ENCODE data around the gene ATP8B4.
"Not testable (repeated sequence)": the region's sequence is repeated elsewhere in the genome, so short reads cannot be mapped to it uniquely, and the experiment has no call there.

The ATP8B4 gene, protein sequence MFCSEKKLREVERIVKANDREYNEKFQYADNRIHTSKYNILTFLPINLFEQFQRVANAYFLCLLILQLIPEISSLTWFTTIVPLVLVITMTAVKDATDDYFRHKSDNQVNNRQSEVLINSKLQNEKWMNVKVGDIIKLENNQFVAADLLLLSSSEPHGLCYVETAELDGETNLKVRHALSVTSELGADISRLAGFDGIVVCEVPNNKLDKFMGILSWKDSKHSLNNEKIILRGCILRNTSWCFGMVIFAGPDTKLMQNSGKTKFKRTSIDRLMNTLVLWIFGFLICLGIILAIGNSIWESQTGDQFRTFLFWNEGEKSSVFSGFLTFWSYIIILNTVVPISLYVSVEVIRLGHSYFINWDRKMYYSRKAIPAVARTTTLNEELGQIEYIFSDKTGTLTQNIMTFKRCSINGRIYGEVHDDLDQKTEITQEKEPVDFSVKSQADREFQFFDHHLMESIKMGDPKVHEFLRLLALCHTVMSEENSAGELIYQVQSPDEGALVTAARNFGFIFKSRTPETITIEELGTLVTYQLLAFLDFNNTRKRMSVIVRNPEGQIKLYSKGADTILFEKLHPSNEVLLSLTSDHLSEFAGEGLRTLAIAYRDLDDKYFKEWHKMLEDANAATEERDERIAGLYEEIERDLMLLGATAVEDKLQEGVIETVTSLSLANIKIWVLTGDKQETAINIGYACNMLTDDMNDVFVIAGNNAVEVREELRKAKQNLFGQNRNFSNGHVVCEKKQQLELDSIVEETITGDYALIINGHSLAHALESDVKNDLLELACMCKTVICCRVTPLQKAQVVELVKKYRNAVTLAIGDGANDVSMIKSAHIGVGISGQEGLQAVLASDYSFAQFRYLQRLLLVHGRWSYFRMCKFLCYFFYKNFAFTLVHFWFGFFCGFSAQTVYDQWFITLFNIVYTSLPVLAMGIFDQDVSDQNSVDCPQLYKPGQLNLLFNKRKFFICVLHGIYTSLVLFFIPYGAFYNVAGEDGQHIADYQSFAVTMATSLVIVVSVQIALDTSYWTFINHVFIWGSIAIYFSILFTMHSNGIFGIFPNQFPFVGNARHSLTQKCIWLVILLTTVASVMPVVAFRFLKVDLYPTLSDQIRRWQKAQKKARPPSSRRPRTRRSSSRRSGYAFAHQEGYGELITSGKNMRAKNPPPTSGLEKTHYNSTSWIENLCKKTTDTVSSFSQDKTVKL

DNA sequence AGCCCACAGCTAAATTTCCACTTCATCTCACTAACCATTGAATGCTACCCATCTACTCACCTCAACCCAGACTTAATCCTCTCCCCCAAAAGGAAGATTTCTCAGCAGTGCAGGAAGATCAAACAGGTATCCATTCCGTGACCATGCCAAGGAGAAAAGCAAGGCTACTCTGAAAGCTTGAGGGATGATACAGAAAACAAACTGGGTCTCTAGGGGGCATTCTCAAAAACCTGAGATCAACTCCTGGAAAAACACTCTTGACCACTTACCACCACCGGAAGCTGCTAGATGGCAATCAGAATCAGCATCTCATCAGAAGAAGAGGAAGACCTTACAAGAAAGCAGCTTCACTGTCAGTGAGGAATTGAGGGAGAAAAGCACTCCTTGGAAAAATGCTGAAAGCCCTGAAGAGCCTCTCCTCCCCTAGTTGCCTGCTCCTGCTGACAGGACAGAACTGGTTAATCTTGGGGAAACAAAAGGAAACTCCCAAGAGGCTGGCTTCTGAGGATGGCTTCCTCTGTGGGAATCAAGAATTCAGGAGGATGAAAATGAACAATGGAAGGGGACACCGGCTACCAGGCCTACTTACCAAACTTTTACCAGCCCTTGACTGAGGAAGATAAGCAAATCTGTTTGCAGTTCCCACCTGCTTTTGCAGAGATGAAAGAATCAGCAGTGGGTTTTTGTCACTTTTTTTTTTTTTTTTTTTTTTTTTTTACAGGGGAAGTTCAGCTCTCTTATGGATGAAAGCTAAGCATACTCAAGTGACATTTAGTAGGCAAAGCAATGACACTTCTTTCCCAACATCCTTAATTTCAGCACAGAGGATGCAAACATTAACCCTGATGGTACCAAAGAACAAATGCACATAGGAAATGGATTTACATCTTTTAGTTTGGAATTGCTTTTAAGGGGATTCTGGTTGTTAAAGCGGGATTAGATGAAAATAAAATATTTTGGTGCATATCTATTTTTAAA lies at the start of gene ATP8B4:
Gene ATP8B4 (minus strand): TSS at position 171 of the 978 bp plus-strand sequence. CDS start 12,267 bp downstream, outside the sequence.
- no peak for DNase-seq (ENCODE audit: low read depth)

DNA sequence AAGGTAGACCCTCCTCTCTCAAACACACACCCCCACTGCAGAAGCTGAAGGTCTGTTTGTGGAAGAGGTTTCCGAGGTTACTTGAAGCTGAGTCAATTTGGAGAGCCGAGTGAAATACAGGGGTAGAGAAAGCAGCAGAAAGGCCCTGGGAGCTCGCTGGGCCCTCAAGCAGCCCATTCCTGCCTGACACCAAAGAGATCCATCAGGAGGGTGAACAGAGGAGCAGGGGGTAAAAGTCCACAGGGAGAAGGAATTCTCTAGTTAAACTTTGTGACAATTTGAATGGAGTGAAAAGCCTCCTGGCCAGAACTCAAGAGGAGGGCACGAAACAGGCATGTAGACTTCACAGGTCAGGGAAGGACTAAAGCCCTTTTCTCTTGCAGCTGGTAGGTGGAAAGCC lies 49.3 kb upstream of the ATP8B4 start:
- no peak for DNase-seq (ENCODE audit: low read depth)

DNA sequence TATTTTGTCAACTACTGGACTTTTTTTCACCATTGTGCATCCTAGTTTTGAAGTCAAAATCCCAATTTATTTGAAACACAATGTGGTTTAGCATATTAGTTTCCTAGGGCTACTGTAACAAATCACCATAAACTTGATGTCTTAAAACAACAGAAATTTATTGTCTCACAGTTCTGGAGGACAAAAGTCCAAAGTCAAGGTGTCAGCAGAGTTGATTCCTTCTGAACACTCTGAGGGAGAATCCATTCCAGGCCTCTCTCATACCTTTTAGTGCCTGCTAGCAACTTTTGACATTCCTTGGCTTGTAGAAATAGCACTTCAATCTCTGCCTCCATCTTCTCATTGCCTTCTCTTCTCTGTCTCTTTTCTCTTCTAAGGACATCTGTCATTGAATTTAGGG lies 48.1 kb upstream of the ATP8B4 start:
- no peak for DNase-seq (ENCODE audit: low read depth)

DNA sequence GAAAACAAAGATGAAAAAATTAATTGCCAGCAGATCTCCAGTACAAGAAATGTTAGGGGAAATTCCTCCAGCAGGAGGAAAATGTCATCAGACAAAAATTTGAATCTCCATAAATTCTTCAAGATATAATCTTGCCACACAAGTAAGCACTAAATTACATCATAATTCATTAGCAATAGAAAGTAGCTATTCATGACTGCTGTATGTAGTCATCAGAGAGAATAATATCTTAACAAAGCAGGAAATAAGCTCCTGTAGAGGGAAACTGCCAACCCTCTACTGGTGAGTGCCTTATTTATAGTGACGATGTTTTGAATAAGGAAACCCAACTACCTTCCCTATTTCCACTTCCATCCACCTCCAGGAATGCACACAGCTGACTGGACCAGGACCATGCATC lies 47.2 kb upstream of the ATP8B4 start:
- no peak for DNase-seq (ENCODE audit: low read depth)

DNA sequence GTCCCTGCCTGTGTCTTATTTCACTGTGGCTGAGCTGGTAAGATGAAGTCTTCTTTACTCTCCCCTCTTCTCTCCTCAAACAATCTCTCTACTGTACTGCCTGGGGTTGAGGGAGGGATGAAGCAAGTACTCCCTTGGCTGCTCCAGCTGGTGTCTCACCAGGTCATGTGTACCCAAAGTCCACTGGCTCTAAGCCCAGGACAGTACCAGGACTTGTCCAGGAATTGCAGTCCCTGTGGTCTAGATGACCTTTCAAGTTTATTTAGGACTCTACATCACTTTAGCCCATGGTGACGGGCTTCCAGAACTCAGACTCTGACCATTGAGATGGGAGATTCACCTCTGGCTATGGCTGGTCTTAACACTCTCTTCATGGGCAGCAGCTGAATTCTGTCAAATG lies 45.4 kb upstream of the ATP8B4 start:
- DNase-seq (ENCODE audit: low read depth): no peak

DNA sequence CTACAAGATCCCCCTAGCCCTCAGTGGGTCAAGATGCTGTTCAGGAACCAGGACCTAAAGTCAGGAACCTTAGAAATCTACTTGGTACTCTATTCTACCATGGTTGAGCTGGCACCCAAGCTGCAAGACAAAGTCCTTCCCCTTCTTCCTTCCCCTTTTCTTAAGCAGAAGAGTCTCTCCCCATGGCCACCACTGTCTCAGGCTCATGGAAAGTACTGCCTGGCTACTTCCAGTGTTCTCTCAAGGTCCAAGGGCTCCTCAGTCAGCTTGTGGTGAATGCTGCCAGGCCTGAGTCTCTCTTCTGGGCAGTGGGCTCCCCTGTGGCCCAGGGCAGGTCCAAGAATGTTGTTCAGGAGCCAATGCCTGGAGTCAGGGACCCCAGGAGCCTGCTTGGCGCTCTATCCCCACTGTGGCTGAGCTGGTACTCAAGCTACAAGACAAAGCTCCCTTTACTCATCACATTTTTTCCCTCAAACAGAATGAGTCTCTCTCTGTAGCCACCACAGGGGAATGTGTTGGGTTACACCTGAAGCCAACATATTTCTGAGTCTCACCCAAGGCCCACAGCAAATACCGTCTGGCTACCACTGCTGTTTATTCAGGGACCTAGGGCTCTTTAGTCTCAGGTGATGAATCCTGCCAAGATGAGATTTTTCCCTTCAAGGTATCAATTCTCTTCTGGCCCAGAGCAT lies 44.8 kb upstream of the ATP8B4 start:
- DNase-seq (ENCODE audit: low read depth): no peak

DNA sequence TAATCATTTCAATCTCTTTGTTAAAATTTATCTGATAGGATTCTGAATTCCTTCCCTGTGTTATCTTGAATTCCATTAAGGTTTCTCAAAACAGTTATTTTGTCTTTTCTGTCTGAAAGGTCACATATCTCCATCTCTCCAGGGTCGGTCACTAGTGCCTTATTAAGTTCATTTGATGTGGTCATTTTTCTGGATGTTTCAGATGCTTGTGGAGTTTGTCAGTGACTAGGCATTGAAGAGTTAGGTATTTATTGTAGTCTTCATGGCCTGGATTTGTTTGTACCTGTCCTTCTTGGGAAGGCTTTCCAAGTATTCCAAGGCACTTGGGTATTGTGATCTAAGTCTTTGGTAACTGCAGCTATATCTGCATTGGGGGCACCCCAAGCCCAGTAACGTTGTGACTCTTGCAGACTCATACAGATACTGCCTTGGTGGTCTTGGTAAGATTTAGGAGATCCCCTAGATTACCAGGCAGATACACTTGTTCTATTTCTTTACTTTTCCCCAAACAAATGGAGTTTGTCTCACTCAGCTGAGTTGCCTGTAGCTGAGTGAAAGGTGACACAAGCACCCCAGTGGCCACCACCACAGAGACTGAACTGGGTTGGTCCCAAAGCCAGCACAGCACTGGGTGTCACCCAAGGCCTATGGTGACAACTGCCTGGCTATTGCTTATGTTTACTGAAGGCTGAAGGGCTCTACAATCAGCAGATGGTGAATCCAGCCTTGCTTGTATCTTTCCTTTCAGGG lies 44.1 kb upstream of the ATP8B4 start:
- DNase-seq (ENCODE audit: low read depth): no peak

DNA sequence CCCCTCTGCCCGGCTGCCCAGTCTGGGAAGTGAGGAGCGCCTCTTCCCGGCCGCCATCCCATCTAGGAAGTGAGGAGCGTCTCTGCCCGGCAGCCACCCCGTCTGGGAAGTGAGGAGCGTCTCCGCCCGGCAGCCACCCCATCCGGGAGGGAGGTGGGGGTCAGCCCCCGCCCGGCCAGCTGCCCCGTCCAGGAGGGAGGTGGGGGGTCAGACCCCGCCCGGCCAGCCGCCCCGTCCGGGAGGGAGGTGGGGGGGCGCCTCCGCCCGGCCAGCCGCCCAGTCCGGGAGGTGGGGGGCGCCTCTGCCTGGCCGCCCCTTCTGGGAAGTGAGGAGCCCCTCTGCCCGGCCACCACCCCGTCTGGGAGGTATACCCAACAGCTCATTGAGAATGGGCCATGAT lies 39.2 kb upstream of the ATP8B4 start:
- not testable (repeated sequence) for DNase-seq (ENCODE audit: low read depth)

DNA sequence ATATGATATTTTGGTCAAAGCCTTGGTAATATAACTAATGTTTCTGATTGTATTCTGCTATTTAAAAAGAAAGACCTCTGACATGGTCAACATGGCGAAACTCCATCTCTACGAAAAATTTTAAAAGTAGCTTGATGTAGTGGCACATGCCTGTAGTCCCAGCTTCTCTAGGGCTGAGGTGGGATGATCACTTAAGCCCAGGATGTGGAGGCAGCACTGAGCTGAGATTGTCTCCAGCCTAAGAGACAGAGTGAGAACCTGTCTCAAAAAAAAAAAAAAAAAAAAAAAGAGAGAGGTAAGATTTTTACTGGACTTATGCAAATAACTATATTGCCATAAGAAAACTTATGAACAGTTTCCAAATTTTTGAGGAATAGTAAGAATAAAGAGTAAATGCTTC lies 32.4 kb upstream of the ATP8B4 start:
- DNase-seq (ENCODE audit: low read depth): no peak

DNA sequence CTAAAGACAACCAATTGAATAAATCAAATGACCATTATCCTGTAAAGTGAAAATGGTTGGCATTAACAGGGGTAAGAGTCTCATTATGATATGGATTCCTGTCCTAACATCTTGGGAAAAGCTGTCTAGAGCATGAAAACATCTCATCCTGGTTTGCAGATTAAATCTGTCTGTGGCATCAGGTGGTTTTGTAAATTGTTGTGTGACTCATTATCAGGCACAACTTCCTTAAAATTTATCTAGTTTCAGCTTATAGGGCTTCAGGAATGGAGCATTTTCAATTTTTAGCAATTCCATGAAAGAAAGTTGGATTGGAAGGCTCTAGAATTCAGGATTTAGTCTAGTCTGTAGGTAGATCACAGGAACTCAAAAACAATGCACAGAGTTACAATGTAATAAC lies 31.8 kb upstream of the ATP8B4 start:
- no peak for DNase-seq (ENCODE audit: low read depth)

DNA sequence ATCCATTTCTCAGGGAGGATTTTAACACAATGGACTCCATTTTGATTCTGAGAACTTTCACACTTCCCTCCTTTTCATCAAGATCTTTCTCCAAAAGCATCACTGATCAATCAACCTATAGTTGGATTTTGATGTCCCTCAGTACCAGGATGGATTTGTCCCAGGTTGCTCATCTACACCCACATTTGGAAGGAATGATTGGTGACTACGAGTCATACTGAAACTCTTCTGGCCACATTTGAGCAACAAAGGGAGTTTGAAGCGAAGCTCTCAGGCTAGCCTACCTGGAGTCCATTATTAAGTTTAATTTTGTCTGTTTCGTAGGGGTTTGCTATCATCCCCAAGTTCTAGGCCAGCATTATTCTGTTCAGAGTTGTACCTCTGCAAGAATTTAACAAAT lies 31.3 kb upstream of the ATP8B4 start:
- DNase-seq (ENCODE audit: low read depth): no peak

DNA sequence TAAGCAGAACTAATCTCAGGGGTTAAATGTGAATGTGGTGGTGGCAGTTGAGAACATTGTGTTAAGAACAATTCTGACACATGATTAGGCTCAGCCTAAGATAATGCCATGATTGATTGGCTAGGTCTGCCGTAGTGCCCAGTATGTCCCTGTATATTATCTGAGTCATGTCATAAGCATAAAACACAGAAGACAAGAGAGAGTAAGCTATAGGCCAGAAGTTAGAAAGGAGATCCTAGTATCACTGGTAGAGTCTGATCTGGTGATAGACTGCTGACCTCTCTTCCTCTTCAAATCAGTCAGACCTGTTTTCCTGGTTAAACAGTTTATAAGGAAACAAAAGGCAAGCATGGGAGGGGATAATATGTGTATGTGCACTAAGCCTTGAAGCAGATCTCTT lies 30.1 kb upstream of the ATP8B4 start:
- no peak for DNase-seq (ENCODE audit: low read depth)

DNA sequence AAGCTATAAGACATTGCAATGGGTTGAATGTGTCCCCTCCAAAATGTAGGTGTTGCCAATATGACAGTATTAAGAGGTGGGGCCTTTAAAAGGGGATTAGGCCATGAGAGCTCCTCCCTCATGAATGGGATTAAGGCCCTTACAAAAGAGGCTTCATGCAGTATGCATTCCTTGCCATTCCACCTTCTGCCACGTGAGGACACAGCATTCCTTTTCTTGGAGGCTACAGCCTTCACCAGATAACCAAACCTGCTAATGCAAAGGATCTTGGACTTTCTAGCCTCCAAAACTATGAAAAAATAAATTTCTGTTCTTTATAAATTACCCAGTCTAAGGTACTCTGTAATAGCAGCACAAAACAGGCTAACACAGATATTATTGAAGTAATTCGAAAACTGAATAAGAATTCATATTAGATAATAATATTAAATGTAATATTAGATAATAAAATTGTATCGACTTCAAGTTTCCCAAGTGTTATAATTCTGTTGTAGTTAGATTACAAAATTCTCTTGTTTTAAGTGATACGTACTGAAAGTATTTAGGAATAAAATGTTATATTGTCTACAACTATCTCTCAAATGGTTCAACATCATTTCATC lies 29.4 kb upstream of the ATP8B4 start:
- no peak for DNase-seq (ENCODE audit: low read depth)

DNA sequence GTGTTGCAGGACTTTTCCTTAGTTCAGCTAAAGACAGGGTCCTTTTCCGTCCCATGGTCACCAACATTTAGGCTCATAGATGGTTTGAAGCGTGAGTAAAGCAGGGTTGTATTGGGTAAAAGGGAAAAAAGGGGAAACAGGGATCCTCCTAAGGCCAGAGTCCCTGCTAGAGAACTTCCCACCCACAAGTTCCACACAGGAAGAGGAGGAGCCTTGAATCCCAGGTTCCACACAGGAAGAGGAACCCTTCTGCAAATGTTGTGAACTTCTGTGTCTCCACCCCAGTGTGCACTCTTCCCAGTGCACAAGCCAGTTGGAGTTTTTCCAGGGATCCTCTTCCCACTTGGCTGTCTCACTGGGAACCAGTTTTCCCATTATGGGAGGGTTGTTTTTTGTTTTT lies 27.6 kb upstream of the ATP8B4 start:
- no peak for DNase-seq (ENCODE audit: low read depth)

DNA sequence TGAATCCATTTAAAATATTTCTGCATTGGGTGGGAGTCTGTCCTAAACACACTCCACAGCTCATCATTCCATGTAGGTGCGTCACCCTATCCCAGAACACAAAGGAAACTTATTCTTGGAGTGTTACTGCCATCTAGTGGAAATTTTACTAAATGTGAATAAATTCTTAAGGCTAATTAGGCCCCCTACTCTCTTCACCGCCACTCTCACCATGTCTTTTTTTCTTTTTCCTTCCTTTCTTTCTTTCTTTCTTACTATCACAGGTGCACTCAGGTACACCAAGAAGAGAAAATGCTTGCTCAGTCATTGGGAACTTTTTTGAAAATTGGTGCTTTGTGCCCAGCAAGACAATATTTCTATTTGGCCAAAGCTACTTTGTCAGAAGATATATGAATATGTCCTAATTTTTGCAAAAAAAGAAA lies 26.4 kb upstream of the ATP8B4 start:
- no peak for DNase-seq (ENCODE audit: low read depth)

DNA sequence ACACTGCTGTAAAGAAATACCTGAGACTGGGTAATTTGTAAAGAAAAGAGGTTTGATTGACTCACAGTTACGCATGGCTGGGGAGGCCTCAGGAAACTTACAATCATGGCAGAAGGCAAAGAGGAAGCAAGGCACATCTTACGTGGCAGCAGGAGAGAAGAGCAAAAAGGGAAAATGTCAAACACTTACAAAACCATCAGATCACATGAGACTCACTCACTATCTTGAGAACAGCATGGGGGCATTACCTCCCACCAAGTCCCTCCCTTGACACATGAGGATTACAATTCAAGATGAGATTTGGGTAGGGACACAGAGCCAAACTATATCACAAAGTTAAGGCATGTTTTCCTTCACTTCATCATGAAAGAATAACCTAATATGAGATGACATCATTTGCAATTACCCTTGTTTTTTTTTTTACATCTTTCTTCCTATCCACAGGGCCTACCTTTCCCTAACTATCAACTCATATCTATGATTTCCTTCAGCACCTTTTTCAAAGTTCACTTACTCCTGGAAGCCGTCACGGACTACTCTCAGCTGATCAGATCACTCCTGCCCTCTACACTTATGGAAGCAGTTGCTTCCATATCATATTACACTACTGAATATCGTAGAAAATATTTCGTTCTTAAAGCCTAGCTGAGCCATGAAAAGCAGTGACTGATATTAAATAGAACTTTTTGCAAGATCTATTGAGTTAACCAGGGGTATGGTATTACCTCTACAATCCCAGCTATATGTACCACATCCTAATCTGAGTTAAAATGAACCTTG lies 25.5 kb upstream of the ATP8B4 start:
- no peak for DNase-seq (ENCODE audit: low read depth)

DNA sequence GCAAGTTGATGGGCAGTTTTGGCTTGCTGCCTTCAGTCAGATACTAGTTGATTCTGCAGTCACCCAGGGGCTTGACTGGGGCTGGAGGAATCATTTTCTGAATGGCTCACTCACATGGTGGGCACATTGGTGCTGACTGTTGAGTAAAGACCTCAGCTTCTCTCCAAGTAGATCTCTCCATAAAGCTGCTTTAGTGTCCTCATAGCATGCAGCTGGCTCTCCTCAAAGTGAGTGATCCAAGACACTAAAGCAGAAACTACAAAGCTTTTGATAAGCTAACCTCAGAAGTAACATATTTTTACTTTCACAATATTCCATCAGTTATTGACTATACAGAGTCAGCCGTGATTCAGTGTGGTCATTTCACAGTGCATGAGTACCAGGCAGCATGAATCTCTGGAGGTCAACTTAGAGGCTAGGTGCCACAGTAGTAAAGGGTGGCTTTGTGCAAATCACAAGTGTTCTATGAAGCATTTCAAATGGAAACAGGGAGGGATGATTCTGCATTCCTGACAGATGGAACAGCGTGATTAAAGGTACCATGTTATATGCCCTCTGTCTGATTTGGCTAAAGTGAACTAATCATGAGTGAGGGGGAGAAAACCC lies 24.3 kb upstream of the ATP8B4 start:
- no peak for DNase-seq (ENCODE audit: low read depth)

DNA sequence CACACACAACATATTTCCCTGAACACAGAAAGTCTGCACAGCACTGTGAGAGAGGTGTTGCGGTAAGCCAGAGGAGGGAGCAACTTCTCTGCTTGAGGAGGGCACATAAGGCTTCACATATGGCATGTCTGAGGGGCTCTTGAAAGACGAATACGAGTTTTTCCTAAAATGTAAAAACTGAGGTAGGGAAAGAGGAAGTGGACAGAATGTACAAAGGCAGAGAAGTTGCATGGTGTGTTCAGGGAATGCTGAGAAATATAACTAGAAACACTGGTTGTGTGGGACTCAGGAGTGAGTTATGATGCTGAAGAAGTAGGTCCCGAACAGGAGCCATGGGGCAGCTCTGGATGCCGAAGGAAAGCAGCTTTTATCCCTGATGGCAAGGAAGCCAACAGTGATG lies 22.8 kb upstream of the ATP8B4 start:
- DNase-seq (ENCODE audit: low read depth): no peak
